ENCODE data around the gene RBM28.

GRCh38 chr7:128275681-128276080, 68.0 kb downstream of the RBM28 start:
- TF ChIP-seq ZZZ3 (IDR thresholded peaks at IDR 0.05; ENCODE audit: control insufficient read depth, insufficient read length, low read depth), result no peak
- TF ChIP-seq CTCF (IDR thresholded peaks at IDR 0.05 in 2 of 3, conservative IDR thresholded peaks at IDR 0.05 in 1 of 3; ENCODE audit: control insufficient read depth in 2 of 3, extremely low read depth in 1 of 3, insufficient read depth in 1 of 3, low read depth in 3 of 3, low read length in 3 of 3), result no peak
- no peak for TF ChIP-seq CBX3 (IDR thresholded peaks at IDR 0.05; ENCODE audit: borderline replicate concordance, low read depth)
- TF ChIP-seq SRF (IDR thresholded peaks at IDR 0.05; ENCODE audit: low read depth in 2 of 2, low read length in 2 of 2), result no peak
- no peak for TF ChIP-seq ATF3 (IDR thresholded peaks at IDR 0.05; ENCODE audit: borderline replicate concordance, extremely low read depth, low read depth, low read length)
